MM.1S (cell line): ENCODE measurements around the gene IMMT.

Source experiments
- CTCF ChIP-seq: fragments of 300-600 bp; sonication (generic); IDR thresholded peaks from 2 replicates; pipeline ENCODE4 v1.5.1; 2016; ENCODE audit warnings: antibody characterized with exemption, low read length, mixed read lengths
- EZH2 ChIP-seq: fragments of 300-600 bp; sonication (generic); optimal IDR thresholded peaks from 2 replicates; pipeline ENCODE3; 2017; ENCODE audit warnings: low read depth, mild to moderate bottlenecking, antibody characterized with exemption, low read length, mixed read lengths
- EZH2phosphoT487 ChIP-seq: fragments of 300-600 bp; sonication (generic); IDR thresholded peaks from 2 replicates; pipeline ENCODE4 v1.6.1; 2018; ENCODE audit warnings: antibody characterized with exemption, low read length

- TF ChIP-seq CTCF (no peak), EZH2 (no peak), EZH2phosphoT487 (no peak)
These were observed 44.1 kb upstream of the IMMT start for GRCh38 chr2:86239326-86239725.
